Suprapubic skin (tissue), 4 donors: ENCODE results near the gene CANT1.

Experiments used
- CTCF ChIP-seq, 2 donors: fragments of 200-600 bp in 1 of 2; fragments of 450-650 bp in 1 of 2; sonication (generic) in 1 of 2; IDR thresholded peaks; one replicate each; pipeline ENCODE4 v1.5.1; 2016 to 2019; ENCODE audit warnings: antibody characterized with exemption in 2 of 2, mild to moderate bottlenecking in 1 of 2, moderate library complexity in 1 of 2
- EP300 ChIP-seq: sonication (generic); formaldehyde crosslinking; IDR thresholded peaks from one replicate; pipeline ENCODE4 v1.6.1; 2017; ENCODE audit warnings: antibody characterized with exemption
- POLR2AphosphoS5 ChIP-seq, 3 donors: sonication (generic); formaldehyde crosslinking; IDR thresholded peaks; one replicate each; pipeline ENCODE4 v1.6.1; 2017; ENCODE audit warnings: antibody characterized with exemption in 3 of 3

- TF ChIP-seq CTCF (IDR thresholded peaks at IDR 0.05) (no peak), EP300 (no peak), POLR2AphosphoS5 (IDR thresholded peaks at IDR 0.05) (no peak)
Measured at GRCh38 chr17:78996781-78997201, 12.8 kb downstream of the CANT1 start.
